C4-2B (cell line): Measurements from ENCODE around the gene ZNF821.
"Not testable (repeated sequence)": the region's sequence is repeated elsewhere in the genome, so short reads cannot be mapped to it uniquely, and the experiment has no call there.

Experiments used
- H3K27ac ChIP-seq: fragments of 450-650 bp; 2 replicates; pipeline ENCODE4 v1.5.1; 2017
- ZFX ChIP-seq: fragments of 450-650 bp; IDR thresholded peaks from 2 replicates; pipeline ENCODE4 v1.6.1; 2017
- TF ChIP-seq, protein P1 (sequence below): fragments of 450-650 bp; conservative IDR thresholded peaks from 2 replicates; pipeline ENCODE4 v1.5.1; 2017; ENCODE audit warnings: mild to moderate bottlenecking

The ZNF821 gene

GRCh38 chr16:71847096-71847495 lies 36.9 kb downstream of the ZNF821 start:
- TF ChIP-seq, protein P1, sequence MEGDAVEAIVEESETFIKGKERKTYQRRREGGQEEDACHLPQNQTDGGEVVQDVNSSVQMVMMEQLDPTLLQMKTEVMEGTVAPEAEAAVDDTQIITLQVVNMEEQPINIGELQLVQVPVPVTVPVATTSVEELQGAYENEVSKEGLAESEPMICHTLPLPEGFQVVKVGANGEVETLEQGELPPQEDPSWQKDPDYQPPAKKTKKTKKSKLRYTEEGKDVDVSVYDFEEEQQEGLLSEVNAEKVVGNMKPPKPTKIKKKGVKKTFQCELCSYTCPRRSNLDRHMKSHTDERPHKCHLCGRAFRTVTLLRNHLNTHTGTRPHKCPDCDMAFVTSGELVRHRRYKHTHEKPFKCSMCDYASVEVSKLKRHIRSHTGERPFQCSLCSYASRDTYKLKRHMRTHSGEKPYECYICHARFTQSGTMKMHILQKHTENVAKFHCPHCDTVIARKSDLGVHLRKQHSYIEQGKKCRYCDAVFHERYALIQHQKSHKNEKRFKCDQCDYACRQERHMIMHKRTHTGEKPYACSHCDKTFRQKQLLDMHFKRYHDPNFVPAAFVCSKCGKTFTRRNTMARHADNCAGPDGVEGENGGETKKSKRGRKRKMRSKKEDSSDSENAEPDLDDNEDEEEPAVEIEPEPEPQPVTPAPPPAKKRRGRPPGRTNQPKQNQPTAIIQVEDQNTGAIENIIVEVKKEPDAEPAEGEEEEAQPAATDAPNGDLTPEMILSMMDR = no peak
- no peak for TF ChIP-seq ZFX
- no peak overlapping the region for H3K27ac ChIP-seq

DNA sequence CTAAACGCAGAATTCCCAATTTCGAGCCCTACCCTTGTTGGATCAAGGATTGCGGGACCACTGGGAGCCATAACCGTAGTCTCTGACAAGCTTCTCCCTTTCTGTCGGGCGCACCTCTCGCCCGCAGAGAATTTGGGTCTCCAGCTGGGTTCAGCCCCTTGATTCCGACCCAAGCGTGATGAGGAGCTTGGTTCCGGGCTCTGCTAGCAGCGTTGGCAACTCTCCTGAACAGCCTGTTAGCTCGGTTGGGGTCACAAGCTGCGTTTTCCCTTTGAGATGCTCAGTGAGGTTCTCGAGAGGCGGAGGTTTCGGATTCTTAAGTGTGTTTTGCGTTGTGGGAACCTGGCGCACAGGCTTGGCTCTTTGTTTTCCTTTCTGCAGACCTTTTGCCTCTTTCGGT lies 37.6 kb downstream of the ZNF821 start:
- no peak for TF ChIP-seq ZFX
- TF ChIP-seq, protein P1 = no peak
- H3K27ac ChIP-seq = peak overlapping the region; percentile 82

DNA sequence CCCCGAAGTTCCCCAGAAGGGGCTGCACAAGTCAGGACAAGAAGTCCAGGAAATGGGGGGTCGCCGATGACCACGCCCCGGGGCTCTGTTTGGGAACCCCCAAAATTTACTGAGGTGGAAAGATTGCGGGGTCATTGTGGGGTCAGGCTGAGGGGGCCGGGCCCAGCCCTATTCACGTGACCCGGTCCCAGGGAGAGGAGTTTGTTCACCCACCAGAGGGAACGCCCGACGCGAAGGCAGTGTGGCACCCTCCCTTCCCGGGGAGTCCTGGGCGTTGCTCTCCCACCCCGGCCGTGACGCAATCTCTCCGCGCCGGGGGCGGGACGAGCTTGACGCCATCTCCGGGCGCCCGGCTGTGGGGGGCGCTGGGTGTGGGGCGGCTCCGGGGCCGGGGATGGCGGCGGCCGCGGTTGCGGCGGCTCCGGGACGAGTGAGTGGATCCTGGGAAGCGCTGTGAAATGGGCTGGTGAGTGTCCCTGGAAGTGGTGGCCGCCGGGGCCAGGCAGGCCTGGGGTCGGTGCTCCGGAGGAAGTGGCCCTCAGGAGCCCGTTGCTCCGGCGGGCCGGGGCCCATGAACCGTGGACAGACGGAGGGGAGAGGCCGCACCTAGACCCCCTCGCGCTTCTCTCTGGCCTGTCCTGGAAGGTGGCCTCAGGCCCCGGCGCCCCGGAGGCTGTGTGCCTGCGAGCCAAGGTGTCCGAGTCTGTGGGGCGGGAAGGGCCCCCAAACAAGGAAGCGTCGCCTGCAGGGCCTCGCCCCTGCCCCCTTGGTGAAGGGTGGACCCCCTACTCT lies 38.1 kb downstream of the ZNF821 start, which contains the start of gene ATXN1L:
Gene ATXN1L (plus strand): TSS at position 338 of the 792 bp plus-strand sequence. CDS start 3,765 bp downstream, outside the sequence.
- peak within 1 kb of the TSS; percentile 82 for H3K27ac ChIP-seq
- TF ChIP-seq ZFX = peak; percentile 76
- TF ChIP-seq, protein P1 = no peak

- no peak overlapping the region for H3K27ac ChIP-seq
- TF ChIP-seq, protein P1 = no peak
- TF ChIP-seq ZFX = no peak
Measured at GRCh38 chr16:71843572-71843971, 40.4 kb downstream of the ZNF821 start.

- TF ChIP-seq, protein P1 = no peak
- no peak for TF ChIP-seq ZFX
- no peak overlapping the region for H3K27ac ChIP-seq
Measured at GRCh38 chr16:71840052-71840451, 43.9 kb downstream of the ZNF821 start.

DNA sequence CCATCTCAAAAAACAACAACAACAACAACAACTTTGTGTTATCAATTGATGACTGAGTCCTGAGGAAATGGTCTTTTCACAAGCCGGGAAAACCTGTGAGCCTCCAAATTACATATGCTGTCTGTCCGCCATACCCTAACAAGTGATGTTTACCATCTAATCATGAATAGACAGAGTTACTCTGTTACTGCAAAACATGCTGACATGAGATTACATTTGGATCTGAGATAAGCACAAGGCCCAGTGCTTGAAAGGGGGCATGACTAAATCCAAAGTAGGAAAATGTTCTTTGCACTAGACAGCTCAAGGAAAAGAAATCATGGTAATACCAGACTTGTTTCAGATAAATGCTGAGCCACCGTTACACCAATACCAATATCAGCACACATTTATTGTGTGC lies 46.8 kb downstream of the ZNF821 start:
- TF ChIP-seq ZFX = no peak
- TF ChIP-seq, protein P1 = no peak

DNA sequence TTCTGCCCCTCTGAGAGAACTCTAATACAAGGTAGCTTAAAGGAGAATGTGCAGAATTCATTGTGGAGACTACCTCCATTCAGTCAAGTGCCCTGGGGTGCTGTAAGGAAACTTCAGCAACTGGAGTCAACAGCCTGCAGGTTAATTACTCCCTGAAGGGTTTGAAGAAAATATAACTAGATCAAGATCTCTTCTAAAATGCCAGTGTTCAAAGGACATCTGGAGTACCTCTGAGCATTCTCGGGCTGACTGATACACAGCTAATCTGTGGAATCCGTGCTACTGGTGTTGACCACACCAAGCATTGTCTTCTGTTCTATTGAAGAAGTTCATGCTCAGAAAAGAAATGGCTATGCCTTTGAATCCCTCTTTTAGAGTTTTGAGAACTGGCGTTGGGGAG lies 49.7 kb downstream of the ZNF821 start:
- TF ChIP-seq, protein P1 = no peak
- TF ChIP-seq ZFX = no peak
- no peak overlapping the region for H3K27ac ChIP-seq

More for the DNA sequence above, 46.8 kb downstream of the ZNF821 start:
- H3K27ac ChIP-seq = no peak overlapping the region

DNA sequence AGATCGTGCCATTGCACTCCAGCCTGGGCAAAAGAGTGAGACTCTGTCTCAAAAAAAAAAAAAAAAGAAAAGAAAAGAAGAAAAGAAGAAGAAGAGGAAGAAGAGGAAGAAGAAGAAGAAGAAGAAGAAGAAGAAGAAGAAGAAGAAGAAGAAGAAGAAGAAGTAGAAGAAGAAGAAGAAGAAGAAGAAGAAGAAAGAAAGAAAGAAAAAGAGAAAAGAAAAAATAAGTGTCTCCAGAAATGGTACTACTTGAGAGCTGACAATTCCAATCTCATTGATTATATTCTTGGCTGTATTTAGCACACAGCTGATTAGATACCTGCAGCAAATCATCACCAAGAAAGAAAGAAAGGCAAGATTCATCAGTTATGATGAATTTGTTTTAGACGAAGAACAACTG lies 51.9 kb downstream of the ZNF821 start:
- H3K27ac ChIP-seq = not testable (repeated sequence)

DNA sequence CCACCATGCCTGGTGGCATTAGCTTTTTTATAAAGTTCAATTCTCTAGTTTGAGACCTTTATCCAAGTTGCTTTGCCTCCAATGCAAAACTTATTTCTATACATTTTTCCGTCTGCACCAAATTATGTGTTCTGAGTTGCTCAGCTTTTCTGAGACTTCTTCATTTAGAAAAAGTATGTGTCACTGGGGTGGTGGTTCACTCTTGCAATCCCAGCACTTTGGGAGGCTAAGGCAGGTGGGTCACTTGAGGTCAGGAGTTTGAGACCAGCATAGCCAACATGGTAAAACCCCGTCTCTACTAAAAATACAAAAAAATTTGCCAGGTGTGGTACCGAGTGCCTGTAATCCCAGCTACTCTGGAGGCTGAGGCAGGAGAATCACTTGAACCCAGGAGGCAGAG lies 52.3 kb downstream of the ZNF821 start:
- H3K27ac ChIP-seq = not testable (repeated sequence)
